ENCODE data around the gene CDK2AP2. TPM values are rescaled to one million over a fixed set of nuclear protein-coding genes. Genes with fewer than 3 reads are reported as not detected.

The CDK2AP2 gene
- polyA plus RNA-seq, 1 of the 3 experiments (the other 2 are of a cell fraction) = 47.9 TPM

GRCh38 chr11:67457453-67457852 lies 50.5 kb downstream of the CDK2AP2 start:
- H3K4me2 ChIP-seq = no peak overlapping the region
- no peaks in the 10 kb centered on the region for H3K9me2 ChIP-seq
- H3K36me3 ChIP-seq (replicated peaks in 1 of 2; ENCODE audit: control insufficient read depth in 1 of 2, insufficient read depth in 2 of 2, low read length in 1 of 2) = no peaks in the 10 kb centered on the region
- no peaks in the 10 kb centered on the region for H3K79me2 ChIP-seq (ENCODE audit: insufficient read depth)
- no peak for DNase-seq
- no peak overlapping the region for H3K9ac ChIP-seq
- H3K4me3 ChIP-seq (ENCODE audit: low read depth in 2 of 2, low read length in 1 of 2) = no peak overlapping the region
- TF ChIP-seq NRF1 (IDR thresholded peaks at IDR 0.05; ENCODE audit: low read depth, low read length) (no peak), RCOR1 (IDR thresholded peaks at IDR 0.05; ENCODE audit: low read length) (no peak), YY1 (IDR thresholded peaks at IDR 0.05; ENCODE audit: low read depth) (no peak), CHD2 (IDR thresholded peaks at IDR 0.05; ENCODE audit: low read length, partially characterized antibody) (no peak), GABPA (IDR thresholded peaks at IDR 0.05; ENCODE audit: low read depth) (no peak), TAF1 (IDR thresholded peaks at IDR 0.05; ENCODE audit: borderline replicate concordance, low read depth, low read length) (no peak), EP300 (IDR thresholded peaks at IDR 0.05; ENCODE audit: borderline replicate concordance in 1 of 2, low read depth in 1 of 2, low read length in 1 of 2) (no peak), IRF3 (IDR thresholded peaks at IDR 0.05; ENCODE audit: low read depth, low read length) (no peak)
- TF ChIP-seq, protein P1, sequence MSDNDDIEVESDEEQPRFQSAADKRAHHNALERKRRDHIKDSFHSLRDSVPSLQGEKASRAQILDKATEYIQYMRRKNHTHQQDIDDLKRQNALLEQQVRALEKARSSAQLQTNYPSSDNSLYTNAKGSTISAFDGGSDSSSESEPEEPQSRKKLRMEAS (IDR thresholded peaks at IDR 0.05; ENCODE audit: low read depth) = no peak
- TF ChIP-seq, protein P2, sequence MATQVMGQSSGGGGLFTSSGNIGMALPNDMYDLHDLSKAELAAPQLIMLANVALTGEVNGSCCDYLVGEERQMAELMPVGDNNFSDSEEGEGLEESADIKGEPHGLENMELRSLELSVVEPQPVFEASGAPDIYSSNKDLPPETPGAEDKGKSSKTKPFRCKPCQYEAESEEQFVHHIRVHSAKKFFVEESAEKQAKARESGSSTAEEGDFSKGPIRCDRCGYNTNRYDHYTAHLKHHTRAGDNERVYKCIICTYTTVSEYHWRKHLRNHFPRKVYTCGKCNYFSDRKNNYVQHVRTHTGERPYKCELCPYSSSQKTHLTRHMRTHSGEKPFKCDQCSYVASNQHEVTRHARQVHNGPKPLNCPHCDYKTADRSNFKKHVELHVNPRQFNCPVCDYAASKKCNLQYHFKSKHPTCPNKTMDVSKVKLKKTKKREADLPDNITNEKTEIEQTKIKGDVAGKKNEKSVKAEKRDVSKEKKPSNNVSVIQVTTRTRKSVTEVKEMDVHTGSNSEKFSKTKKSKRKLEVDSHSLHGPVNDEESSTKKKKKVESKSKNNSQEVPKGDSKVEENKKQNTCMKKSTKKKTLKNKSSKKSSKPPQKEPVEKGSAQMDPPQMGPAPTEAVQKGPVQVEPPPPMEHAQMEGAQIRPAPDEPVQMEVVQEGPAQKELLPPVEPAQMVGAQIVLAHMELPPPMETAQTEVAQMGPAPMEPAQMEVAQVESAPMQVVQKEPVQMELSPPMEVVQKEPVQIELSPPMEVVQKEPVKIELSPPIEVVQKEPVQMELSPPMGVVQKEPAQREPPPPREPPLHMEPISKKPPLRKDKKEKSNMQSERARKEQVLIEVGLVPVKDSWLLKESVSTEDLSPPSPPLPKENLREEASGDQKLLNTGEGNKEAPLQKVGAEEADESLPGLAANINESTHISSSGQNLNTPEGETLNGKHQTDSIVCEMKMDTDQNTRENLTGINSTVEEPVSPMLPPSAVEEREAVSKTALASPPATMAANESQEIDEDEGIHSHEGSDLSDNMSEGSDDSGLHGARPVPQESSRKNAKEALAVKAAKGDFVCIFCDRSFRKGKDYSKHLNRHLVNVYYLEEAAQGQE (IDR thresholded peaks at IDR 0.05; ENCODE audit: low read depth, low read length) = no peak
- no peak overlapping the region for H2AFZ ChIP-seq (ENCODE audit: low read depth)
- ChIA-PET CTCF (interaction anchor here (1.6 kb wide), 1 partner anchor 12 kb away, joined by 5 read pairs; the partner anchor contains the start of gene TMEM134), POLR2A (no interaction called here)
- peaks cover 0 to 1% of the 10 kb centered on the region in 2 experiments; a peak in 1 of 4 replicates for H3K4me1 ChIP-seq (ENCODE audit: control insufficient read depth in 1 of 2, insufficient read depth in 2 of 2, low read depth in 1 of 2, low read length in 1 of 2)
- no peaks in the 10 kb centered on the region for H3K27me3 ChIP-seq (ENCODE audit: insufficient read depth)
- 77% methylated on average over 11 of the region's 12 CpGs for WGBS (ENCODE audit: low lambda C conversion rate)
- no peaks in the 10 kb centered on the region for H3K9me3 ChIP-seq
- H3K27ac ChIP-seq (ENCODE audit: low read depth in 2 of 2, low read length in 1 of 2) = no peak overlapping the region
- H4K20me1 ChIP-seq (ENCODE audit: insufficient read depth) = no peaks in the 10 kb centered on the region
- H3F3A ChIP-seq (replicated peaks; ENCODE audit: insufficient read depth) = peaks cover 8% of the 10 kb centered on the region

Small RNAs within 50 kb of the gene (small RNA-seq; reads per million reads assigned to genes)
- 0 reads per million in 7 experiments for gene MIR6752

Other genes starting within 250 kb of the CDK2AP2 start
- gene GRK2, start 241.7 kb downstream of the CDK2AP2 start, polyA plus RNA-seq (2012; rRNA removed) = 44.6 and 48.5 TPM in 2 replicates
- gene ANKRD13D, start 218.9 kb downstream of the CDK2AP2 start, polyA plus RNA-seq (2012; rRNA removed) = 50.2 and 51.4 TPM in 2 replicates
- gene SSH3, start 204.6 kb downstream of the CDK2AP2 start, polyA plus RNA-seq (2012; rRNA removed) = 13.5 and 17.1 TPM in 2 replicates
- gene POLD4, start 154.6 kb downstream of the CDK2AP2 start, polyA plus RNA-seq (2012; rRNA removed) = 80.4 and 89.4 TPM in 2 replicates
- gene CLCF1, start 134.6 kb downstream of the CDK2AP2 start, polyA plus RNA-seq (2012; rRNA removed) = 27.0 and 27.7 TPM in 2 replicates
- gene RAD9A, start 116.2 kb downstream of the CDK2AP2 start, polyA plus RNA-seq (2012; rRNA removed) = 21.5 and 22.3 TPM in 2 replicates
- gene PPP1CA, start 106.3 kb downstream of the CDK2AP2 start, polyA plus RNA-seq (2012; rRNA removed) = 210 and 261 TPM in 2 replicates
- gene TBC1D10C, start 104.1 kb downstream of the CDK2AP2 start, polyA plus RNA-seq (2012; rRNA removed) = 0.05 TPM in 1 of 2 replicates, not detected in the other
- 0.15 and 0.23 TPM in 2 replicates for gene CARNS1, start 92.5 kb downstream of the CDK2AP2 start, polyA plus RNA-seq (2012; rRNA removed)
- 52.0 and 53.2 TPM in 2 replicates for gene RPS6KB2, start 79.7 kb downstream of the CDK2AP2 start, polyA plus RNA-seq (2012; rRNA removed)
- 1.3 and 1.4 TPM in 2 replicates for gene PTPRCAP, start 70.5 kb downstream of the CDK2AP2 start, polyA plus RNA-seq (2012; rRNA removed)
- gene CORO1B, start 64.7 kb downstream of the CDK2AP2 start, polyA plus RNA-seq (2012; rRNA removed) = 195 and 220 TPM in 2 replicates
- gene GPR152, start 55.4 kb downstream of the CDK2AP2 start, polyA plus RNA-seq (2012; rRNA removed) = not detected in 2 replicates
- not detected in 2 replicates for gene CABP4, start 52.8 kb downstream of the CDK2AP2 start, polyA plus RNA-seq (2012; rRNA removed)
- gene TMEM134, start 38.9 kb downstream of the CDK2AP2 start, polyA plus RNA-seq (2012; rRNA removed) = 132 and 135 TPM in 2 replicates
- 192 and 207 TPM in 2 replicates for gene AIP, start 25.1 kb downstream of the CDK2AP2 start, polyA plus RNA-seq (2012; rRNA removed)
- 24.2 and 24.4 TPM in 2 replicates for gene PITPNM1, start 2.8 kb downstream of the CDK2AP2 start, polyA plus RNA-seq (2012; rRNA removed)
- gene CABP2, start 15.3 kb upstream of the CDK2AP2 start, polyA plus RNA-seq (2012; rRNA removed) = not detected in 2 replicates
- gene GSTP1, start 75.7 kb upstream of the CDK2AP2 start, polyA plus RNA-seq (2012; rRNA removed) = 488 and 745 TPM in 2 replicates
- 220 and 278 TPM in 2 replicates for gene NDUFV1, start 98.8 kb upstream of the CDK2AP2 start, polyA plus RNA-seq (2012; rRNA removed)
- gene NUDT8, start 121.8 kb upstream of the CDK2AP2 start, polyA plus RNA-seq (2012; rRNA removed) = 2.2 and 2.7 TPM in 2 replicates
- gene TBX10, start 131.6 kb upstream of the CDK2AP2 start, polyA plus RNA-seq (2012; rRNA removed) = not detected in 2 replicates
- not detected in 2 replicates for gene ACY3, start 142.6 kb upstream of the CDK2AP2 start, polyA plus RNA-seq (2012; rRNA removed)
- gene ALDH3B2, start 166.5 kb upstream of the CDK2AP2 start, polyA plus RNA-seq (2012; rRNA removed) = not detected in 2 replicates